Suppressor macrophage (primary cell): Measurements from ENCODE around the gene ATG4B.
"Not testable (repeated sequence)": the region's sequence is repeated elsewhere in the genome, so short reads cannot be mapped to it uniquely, and the experiment has no call there.

Experiments used
- DNase-seq, 4 experiments: peaks; one replicate each; pipeline ENCODE4 v3.0.0-alpha.2; 2020 to 2022

The ATG4B gene

DNA sequence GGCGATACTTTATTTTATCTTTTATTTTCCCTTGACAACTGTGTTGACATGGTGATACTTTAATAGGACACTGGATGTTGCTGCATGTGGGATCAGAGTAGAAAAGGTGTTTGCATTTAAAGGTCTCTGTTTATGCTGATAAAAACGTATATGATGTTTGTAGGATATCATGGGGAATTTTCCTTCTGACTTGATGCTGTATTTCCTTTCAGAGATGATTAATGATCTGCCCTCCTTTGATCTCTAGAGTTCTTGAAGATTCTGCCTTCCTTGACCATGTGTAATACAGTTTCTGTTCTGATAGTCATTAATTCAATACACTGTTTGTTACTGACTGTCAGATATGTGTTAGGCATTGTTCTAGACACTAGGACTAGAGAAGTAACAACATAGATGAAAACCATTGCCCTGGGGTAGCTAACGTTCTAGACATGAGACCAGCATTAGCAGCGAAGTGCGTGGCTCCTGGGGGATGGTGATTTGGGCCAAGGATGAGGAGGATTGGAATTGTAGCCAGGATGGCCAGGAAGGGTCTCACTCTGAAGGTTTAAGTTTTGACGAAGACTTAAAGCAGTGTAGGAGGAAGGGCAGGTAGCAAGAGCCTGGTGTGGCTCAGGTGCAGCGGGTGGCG, 2.8 kb downstream of the ATG4B start:
- no peak for DNase-seq

- DNase-seq = peak; percentile 46 to 68 (median 65)
These were observed 4.1 kb downstream of the ATG4B start for GRCh38 chr2:241641631-241642030.

- DNase-seq = no peak
These were observed 7.8 kb downstream of the ATG4B start for GRCh38 chr2:241645056-241645914.

- DNase-seq = no peak
These were observed 8.6 kb downstream of the ATG4B start for GRCh38 chr2:241645915-241646645.

- DNase-seq = no peak
These were observed 11.0 kb downstream of the ATG4B start for GRCh38 chr2:241648453-241648852.

DNA sequence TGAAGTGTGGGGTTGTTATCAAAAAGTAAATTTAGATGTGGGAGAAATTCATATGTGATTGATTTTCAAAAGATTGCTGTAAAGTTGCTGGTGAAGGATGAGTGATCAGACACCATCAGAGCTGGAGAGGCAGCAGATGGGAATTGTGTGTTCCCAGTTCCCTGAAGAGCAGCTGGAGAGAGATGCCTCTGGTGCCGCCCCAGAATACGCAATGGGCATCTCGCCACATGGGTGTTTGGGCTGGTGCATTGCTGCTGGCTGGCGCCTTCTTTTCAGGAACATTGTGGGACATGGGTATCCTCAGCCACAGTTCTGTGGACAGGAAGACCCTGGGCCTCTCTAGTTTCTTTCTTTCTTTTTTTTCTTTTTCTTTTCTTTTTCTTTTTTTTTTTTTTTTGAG, 11.9 kb downstream of the ATG4B start:
- no peak for DNase-seq

GRCh38 chr2:241649927-241650326, 12.4 kb downstream of the ATG4B start:
- no peak for DNase-seq

DNA sequence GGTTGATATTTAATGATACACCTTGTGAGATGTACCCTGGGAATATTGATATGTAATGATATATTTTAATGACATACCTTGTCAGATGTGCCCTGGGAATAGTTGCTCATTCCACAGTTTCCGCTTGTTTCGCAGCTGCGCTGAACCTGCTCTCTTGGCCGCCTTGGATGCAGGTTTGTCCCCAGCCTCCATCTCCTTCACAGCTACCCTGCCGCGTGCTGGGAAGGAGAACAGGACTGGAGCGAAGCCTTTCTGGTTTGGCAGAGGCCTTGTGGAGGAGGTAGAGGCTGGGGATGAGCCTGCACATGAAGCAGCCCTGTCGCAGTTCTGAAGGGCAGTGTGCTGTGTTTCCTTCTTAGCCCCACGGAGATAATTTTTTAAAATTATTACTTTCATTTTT, 14.6 kb downstream of the ATG4B start:
- DNase-seq = no peak

- no peak for DNase-seq
These were observed 15.2 kb downstream of the ATG4B start for GRCh38 chr2:241652722-241653121.

GRCh38 chr2:241653210-241653750, 15.8 kb downstream of the ATG4B start:
- DNase-seq = no peak

DNA sequence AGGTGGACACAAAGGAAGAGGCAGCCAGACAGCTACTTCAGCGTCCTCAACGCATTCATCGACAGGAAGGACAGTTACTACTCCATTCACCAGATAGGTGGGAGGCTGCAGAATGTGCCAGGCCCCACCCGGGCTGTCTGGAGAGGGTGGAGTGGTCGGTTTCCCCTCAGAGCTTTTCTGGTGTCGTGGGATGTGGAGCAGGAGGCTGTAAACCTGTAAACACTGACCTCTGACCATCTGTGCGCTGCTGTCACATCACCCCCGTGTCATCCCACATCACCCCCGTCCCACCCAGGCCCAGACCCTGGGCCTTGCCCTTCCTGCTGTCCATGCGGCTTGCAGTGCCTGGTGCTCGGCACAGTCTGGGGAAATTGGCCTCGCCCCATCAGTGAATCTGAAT, 17.1 kb downstream of the ATG4B start:
- no peak for DNase-seq

DNA sequence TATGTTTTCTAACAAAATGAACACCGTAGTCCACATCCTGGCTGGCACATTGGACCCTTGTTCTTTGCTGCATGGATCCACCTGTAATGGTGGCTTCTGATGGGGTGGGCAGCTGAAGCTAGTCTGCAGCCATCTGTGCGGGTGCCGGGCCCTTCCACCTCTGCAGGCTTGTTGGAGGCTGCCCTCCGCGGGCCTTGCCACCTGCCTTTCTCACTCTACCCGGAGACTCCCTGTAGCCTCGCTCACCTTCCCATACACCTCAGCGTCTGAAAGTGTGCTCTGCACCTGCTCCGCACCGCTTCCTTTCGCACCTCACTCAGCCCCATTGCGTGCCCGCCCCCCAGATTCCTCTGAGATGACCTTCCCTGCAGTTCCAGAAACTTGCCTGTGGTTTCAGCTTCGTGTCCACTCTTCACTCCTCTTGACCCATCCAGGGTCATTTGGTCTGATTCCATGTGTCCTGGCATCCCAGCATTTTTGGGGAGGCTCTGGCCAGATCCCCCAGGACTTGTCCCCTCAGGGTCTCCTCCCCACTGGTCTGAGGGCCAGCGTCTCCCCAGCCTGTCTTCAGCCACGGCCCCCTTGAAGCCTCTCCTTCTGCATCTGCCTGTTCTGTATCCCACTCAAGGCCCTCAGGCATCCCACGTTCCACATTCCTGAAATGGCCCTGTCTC, 18.2 kb downstream of the ATG4B start:
- DNase-seq = no peak

- no peak for DNase-seq
These were observed 18.8 kb downstream of the ATG4B start for GRCh38 chr2:241656190-241656741.

GRCh38 chr2:241657786-241658254, 20.3 kb downstream of the ATG4B start:
- DNase-seq = no peak

GRCh38 chr2:241658296-241658695, 20.8 kb downstream of the ATG4B start:
- peak in 2 of 4 experiments; percentile 6 to 33 for DNase-seq

DNA sequence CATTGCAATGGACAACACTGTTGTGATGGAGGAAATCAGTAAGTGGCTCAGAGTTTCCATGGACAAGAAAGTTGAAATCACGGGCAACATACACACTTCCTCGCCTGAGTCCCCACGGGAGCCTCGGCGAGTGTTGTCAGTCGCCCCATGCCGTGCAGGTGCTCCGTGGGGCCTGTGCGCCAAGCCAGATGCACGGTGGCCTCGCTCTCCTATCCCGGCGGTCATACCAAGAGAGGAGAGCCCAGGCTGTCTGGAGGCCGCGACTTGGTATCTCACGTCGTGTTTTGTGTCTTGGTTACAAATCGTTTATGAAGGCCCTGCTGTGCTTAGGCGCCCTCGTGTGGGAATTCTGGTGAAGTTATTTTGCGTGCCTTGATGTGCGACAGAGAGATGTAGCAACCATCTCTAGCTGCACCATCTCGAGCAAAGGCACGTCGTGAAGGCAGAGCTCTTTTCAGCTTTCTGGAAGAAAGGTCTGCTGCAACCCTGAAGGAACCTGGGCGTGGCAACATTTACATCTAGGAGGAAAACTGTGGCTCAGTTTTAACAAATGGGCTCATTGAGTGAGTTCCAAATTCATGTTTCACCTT, 21.8 kb downstream of the ATG4B start:
- peak; percentile 50 to 70 (median 61) for DNase-seq

DNA sequence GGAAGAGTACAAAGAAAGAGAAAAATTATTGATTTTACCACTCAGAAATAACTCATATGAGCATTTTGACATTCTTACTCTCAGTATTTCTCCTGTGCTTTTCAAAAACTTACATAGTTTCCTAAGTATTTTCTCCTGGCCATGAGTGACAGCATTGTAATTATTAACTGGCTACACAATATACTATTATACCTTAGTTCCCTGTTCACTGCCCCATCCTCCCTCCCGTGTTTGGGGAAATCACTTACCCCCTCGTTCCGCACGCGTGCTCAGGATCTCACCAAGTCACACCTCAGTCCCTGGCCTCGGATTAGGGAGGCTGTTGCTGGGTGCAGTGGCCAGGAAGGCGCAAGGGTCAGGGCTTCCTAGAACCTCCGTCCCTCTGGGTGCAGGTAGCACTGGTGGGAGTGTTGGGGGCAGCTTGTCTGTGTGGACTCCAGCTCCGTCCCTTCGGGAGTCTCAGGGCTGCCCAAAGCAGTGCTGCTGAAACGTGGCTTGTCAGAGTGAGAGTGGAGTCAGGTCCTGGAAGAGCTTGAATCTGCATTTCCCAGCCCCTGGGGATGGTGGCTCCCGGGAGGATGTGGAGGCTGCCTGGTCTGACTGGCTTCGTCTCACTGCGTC, 23.2 kb downstream of the ATG4B start:
- no peak for DNase-seq

DNA sequence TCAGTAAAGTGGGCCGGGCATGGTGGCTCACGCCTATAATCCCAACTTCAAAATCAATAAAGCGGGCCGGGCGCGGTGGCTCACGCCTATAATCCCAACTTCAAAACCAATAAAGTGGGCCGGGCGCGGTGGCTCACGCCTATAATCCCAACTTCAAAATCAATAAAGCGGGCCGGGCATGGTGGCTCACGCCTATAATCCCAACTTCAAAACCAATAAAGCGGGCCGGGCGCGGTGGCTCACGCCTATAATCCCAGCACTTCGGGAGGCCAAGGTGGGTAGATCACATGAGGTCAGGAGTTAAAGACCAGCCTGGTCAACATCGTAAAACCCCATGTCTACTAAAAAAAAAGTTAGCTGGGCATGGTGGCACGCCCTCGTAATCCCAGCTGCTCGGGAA, 25.2 kb downstream of the ATG4B start:
- not testable (repeated sequence) for DNase-seq

DNA sequence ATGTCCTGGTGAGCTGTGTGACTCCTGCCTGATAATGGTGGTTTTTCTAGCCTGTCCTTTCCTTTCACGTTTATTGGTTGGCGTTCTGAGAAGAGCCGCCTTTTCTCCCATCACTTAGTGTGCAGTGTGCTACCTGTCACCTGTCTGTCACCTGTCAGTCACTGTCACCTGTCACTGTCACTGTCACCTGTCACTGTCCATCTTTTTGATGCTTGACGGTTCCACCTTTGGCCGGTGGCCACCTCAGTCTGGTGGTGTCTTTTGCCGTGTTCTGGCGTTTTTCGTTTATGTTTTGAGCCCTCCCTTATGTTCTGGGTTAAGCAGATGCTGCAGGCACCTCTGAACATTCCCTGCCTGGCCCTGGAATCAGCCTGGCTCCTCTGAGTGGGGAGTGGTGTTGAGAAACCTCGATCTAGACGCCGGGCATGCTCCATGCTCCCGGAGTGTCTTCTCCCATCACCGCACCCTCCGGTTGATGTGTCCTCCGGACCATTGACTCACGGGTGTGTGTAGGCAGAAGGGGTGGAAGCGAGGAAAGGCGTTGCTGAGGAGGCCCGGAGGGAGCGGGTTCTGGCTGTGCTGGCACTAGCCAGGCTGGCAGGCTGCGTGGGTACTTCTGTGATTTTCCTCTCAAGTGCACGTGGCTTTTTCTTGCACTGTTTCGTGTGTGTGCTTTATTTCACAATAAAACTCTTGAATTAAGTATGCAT, 28.4 kb downstream of the ATG4B start:
- no peak for DNase-seq

DNA sequence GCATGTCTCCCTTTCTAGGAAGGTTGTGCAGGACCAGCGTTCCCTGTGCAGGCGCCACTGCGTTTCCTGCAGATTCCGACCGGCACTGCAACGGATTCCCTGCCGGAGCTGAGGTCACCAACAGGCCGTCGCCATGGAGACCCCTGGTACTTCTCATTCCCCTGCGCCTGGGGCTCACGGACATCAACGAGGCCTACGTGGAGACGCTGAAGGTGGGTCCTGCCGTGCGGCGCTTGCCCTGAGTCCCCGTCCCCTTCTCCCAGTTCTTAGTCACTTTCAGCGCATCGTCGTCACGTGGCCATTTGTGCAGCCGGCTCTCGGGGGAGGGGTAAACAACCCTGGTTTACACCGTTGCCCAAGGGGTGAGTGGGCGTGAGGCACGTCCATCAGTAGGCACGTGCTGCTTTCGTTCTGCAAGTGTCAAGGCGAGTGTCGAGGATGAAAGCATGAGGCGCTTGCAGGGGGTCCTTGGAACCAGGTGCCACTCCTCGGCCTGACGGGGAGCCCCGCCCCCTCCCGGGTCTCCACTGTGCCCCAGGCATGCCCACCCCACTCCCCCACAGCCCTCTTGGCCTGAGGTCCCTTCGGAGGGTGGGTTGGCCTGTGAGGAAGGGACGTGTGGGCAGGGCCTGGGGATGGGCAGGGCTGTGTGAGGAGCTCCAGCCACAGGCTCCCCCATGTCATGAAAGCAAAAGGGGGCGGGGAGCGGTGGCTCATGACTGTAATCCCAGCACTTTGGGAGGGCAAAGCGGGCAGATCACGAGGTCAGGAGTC, 29.3 kb downstream of the ATG4B start:
- no peak for DNase-seq
